H9 (cell line): ENCODE measurements around the gene DNAJC25. TPM values are rescaled to one million over a fixed set of nuclear protein-coding genes. Genes with fewer than 3 reads are reported as not detected.

ENCODE experiments used
- DNase-seq: peaks from one replicate; pipeline ENCODE4 v3.0.0-alpha.2; 2017
- H2AFZ ChIP-seq: one replicate; pipeline ENCODE4 v1.6.1; 2013; ENCODE audit warnings: mild to moderate bottlenecking, low read length, control low read depth, moderate library complexity
- H2AK5ac ChIP-seq: 2 replicates; pipeline ENCODE4 v1.6.1; 2013; ENCODE audit warnings: low read length, control low read depth, mixed read lengths; ENCODE audit not compliant: insufficient read length
- H2BK120ac ChIP-seq: one replicate; pipeline ENCODE4 v1.6.1; 2013; ENCODE audit warnings: low read depth, mild to moderate bottlenecking, low read length, control low read depth, inconsistent platforms; ENCODE audit not compliant: poor library complexity, severe bottlenecking
- H2BK12ac ChIP-seq: 2 replicates; pipeline ENCODE4 v1.6.1; 2013; ENCODE audit warnings: low read length, control low read depth, mixed read lengths, low read depth; ENCODE audit not compliant: insufficient read length
- H2BK15ac ChIP-seq: 2 replicates; pipeline ENCODE4 v1.6.1; 2013; ENCODE audit warnings: low read depth, low read length, control low read depth
- H2BK20ac ChIP-seq: one replicate; pipeline ENCODE4 v1.6.1; 2013; ENCODE audit warnings: low read depth, mild to moderate bottlenecking, low read length, control low read depth, inconsistent platforms; ENCODE audit not compliant: poor library complexity, severe bottlenecking
- H2BK5ac ChIP-seq: 2 replicates; pipeline ENCODE4 v1.6.1; 2013; ENCODE audit warnings: low read length, control low read depth, mixed read lengths; ENCODE audit not compliant: insufficient read length
- H3K14ac ChIP-seq: 2 replicates; pipeline ENCODE4 v1.6.1; 2013; ENCODE audit warnings: low read length, control low read depth; ENCODE audit not compliant: insufficient read depth
- H3K18ac ChIP-seq: 2 replicates; pipeline ENCODE4 v1.6.1; 2013; ENCODE audit warnings: low read depth, mild to moderate bottlenecking, mixed read lengths, low read length, control low read depth; ENCODE audit not compliant: insufficient read length
- H3K23ac ChIP-seq: 2 replicates; pipeline ENCODE4 v1.6.1; 2013; ENCODE audit warnings: low read length, control low read depth, mixed read lengths, low read depth; ENCODE audit not compliant: insufficient read length
- H3K23me2 ChIP-seq: 2 replicates; pipeline ENCODE4 v1.6.1; 2013; ENCODE audit warnings: low read depth, mild to moderate bottlenecking, mixed read lengths, low read length, control low read depth; ENCODE audit not compliant: insufficient read length, poor library complexity, severe bottlenecking
- H3K27ac ChIP-seq: 2 replicates; pipeline ENCODE4 v1.5.1; 2013; ENCODE audit warnings: low read length, control low read depth, mixed read lengths, low read depth; ENCODE audit not compliant: insufficient read length
- H3K27me3 ChIP-seq: 2 replicates; pipeline ENCODE4 v1.6.1; 2013; ENCODE audit warnings: low read length, control low read depth, inconsistent platforms; ENCODE audit not compliant: insufficient read depth
- H3K4ac ChIP-seq: 2 replicates; pipeline ENCODE4 v1.6.1; 2013; ENCODE audit warnings: low read depth, mild to moderate bottlenecking, control low read depth, inconsistent platforms, low read length, moderate library complexity
- H3K4me1 ChIP-seq: 2 replicates; pipeline ENCODE4 v1.6.1; 2013; ENCODE audit warnings: low read length, control low read depth, inconsistent platforms; ENCODE audit not compliant: insufficient read depth
- H3K4me2 ChIP-seq: 2 replicates; pipeline ENCODE4 v1.6.1; 2013; ENCODE audit warnings: low read length, control low read depth, mixed read lengths; ENCODE audit not compliant: insufficient read length, insufficient read depth
- H3K56ac ChIP-seq: 2 replicates; pipeline ENCODE4 v1.6.1; 2013; ENCODE audit warnings: low read depth, mild to moderate bottlenecking, mixed read lengths, low read length, control low read depth; ENCODE audit not compliant: insufficient read length
- H3K79me1 ChIP-seq: 2 replicates; pipeline ENCODE4 v1.6.1; 2013; ENCODE audit warnings: low read depth, mild to moderate bottlenecking, moderate library complexity, low read length, control low read depth, inconsistent platforms; ENCODE audit not compliant: insufficient read depth, poor library complexity, severe bottlenecking
- H3K79me2 ChIP-seq: 2 replicates; pipeline ENCODE4 v1.6.1; 2013; ENCODE audit warnings: low read length, control low read depth, inconsistent platforms; ENCODE audit not compliant: insufficient read depth
- H3K9ac ChIP-seq: 2 replicates; pipeline ENCODE4 v1.6.1; 2013; ENCODE audit warnings: low read length, control low read depth, mixed read lengths; ENCODE audit not compliant: insufficient read length; ENCODE audit errors: extremely low read depth
- H3K9me3 ChIP-seq: one replicate; pipeline ENCODE4 v1.6.1; 2013; ENCODE audit warnings: low read depth, low read length, inconsistent platforms; ENCODE audit not compliant: control insufficient read depth
- H3T11ph ChIP-seq: one replicate; pipeline ENCODE4 v1.6.1; 2013; ENCODE audit warnings: mild to moderate bottlenecking, low read length, control low read depth, inconsistent platforms
- H4K20me1 ChIP-seq: one replicate; pipeline ENCODE4 v1.6.1; 2013; ENCODE audit not compliant: control insufficient read depth, insufficient read length, insufficient read depth
- H4K5ac ChIP-seq: 2 replicates; pipeline ENCODE4 v1.6.1; 2013; ENCODE audit warnings: low read depth, mild to moderate bottlenecking, mixed read lengths, low read length, control low read depth; ENCODE audit not compliant: insufficient read length
- H4K8ac ChIP-seq: replicated peaks from 2 replicates; pipeline ENCODE4 v1.6.1; 2013; ENCODE audit warnings: low read length, control low read depth, mixed read lengths, low read depth; ENCODE audit not compliant: insufficient read length
- H4K91ac ChIP-seq: 2 replicates; pipeline ENCODE4 v1.6.1; 2013; ENCODE audit warnings: low read depth, mild to moderate bottlenecking, moderate library complexity, mixed read lengths, low read length, control low read depth; ENCODE audit not compliant: insufficient read length
- H3K27ac Mint-ChIP-seq, 3 experiments: 2 replicates in 2 of 3; 3 replicates in 1 of 3; pipeline ENCODE4 v1.8.0; 2020 to 2021; ENCODE audit warnings: mixed read lengths in 3 of 3, mild to moderate bottlenecking in 1 of 3, moderate library complexity in 1 of 3
- H3K27me3 Mint-ChIP-seq: 2 replicates; pipeline ENCODE4 v1.8.0; 2021; ENCODE audit warnings: low read depth, mild to moderate bottlenecking, moderate library complexity, mixed read lengths
- H3K36me3 Mint-ChIP-seq, 3 experiments: 2 replicates in 2 of 3; 3 replicates in 1 of 3; pipeline ENCODE4 v1.8.0; 2020 to 2021; ENCODE audit warnings: low read depth in 3 of 3, mixed read lengths in 3 of 3; ENCODE audit not compliant: insufficient read depth in 1 of 3
- H3K4me1 Mint-ChIP-seq, 2 experiments: 2 replicates each; pipeline ENCODE4 v1.8.0; 2020; ENCODE audit warnings: mixed read lengths in 2 of 2
- H3K4me3 Mint-ChIP-seq, 2 experiments: 2 replicates in 1 of 2; 3 replicates in 1 of 2; pipeline ENCODE4 v1.8.0; 2020 to 2021; ENCODE audit warnings: mild to moderate bottlenecking in 2 of 2, mixed read lengths in 2 of 2, moderate library complexity in 1 of 2
- H3K9me3 Mint-ChIP-seq, 2 experiments: 2 replicates in 1 of 2; 3 replicates in 1 of 2; pipeline ENCODE4 v1.8.0; 2020; ENCODE audit warnings: mild to moderate bottlenecking in 2 of 2, mixed read lengths in 2 of 2, moderate library complexity in 1 of 2
- WGBS: extraction: QIAGEN DNeasy Blood & Tissue Kit; methylation state at CpG from one replicate; pipeline ENCODE4 v1.1.7; 2013; ENCODE audit warnings: missing lambda C conversion rate, low lambda C conversion rate, mixed read lengths; ENCODE audit not compliant: insufficient read length; ENCODE audit errors: extremely low coverage; 5-methylcytosine and 5-hydroxymethylcytosine counted together
- total RNA-seq: library from RNA; stranded (reverse); gene quantifications from 2 replicates; pipeline ENCODE4 v1.2.1, GENCODE V29; 2021
- TF ChIP-seq, protein P1 (sequence below): fragments of 200-600 bp; sonication (generic); conservative IDR thresholded peaks from 3 replicates; pipeline ENCODE4 v1.8.0; 2021; ENCODE audit warnings: antibody characterized with exemption, mild to moderate bottlenecking

The DNAJC25 gene
- total RNA-seq, 1 experiment from 2014 or later: 7.6 TPM

DNA sequence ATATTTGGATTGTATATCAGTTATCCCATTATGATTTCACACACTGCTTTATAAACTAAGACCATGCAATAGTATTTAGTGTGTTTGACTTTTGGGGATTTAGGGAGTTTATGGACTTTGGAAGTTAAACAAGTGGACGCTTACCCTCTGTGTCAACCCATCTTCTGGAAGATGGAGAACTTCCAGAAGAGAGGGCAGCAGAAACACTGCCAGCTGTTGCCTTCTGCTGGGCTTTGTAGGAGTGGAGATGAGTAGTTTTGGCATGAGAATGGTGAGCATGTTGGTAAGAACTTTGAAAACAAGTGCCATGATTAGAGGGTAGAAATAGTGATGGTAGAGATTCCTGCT is 2.2 kb downstream of the DNAJC25 start:
- no peak overlapping the region for H3K27ac Mint-ChIP-seq
- Histone ChIP-seq H2BK5ac (no peak overlapping the region), H3K23me2 (peaks cover 5% of the 10 kb centered on the region), H4K91ac (no peak overlapping the region), H4K8ac (no peak overlapping the region), H3K23ac (no peak overlapping the region), H2BK12ac (no peak overlapping the region), H3K14ac (no peak overlapping the region), H3K9ac (no peak overlapping the region), H3K18ac (no peak overlapping the region), H3K9me3 (no peaks in the 10 kb centered on the region), H4K20me1 (no peaks in the 10 kb centered on the region), H3T11ph (no peak overlapping the region), H2BK15ac (no peak overlapping the region), H3K56ac (no peak overlapping the region), H3K4ac (no peak overlapping the region), H4K5ac (no peak overlapping the region), H3K4me1 (no peaks in the 10 kb centered on the region; the same call in 1 of the 2 replicates), H3K27ac (no peak overlapping the region), H2AFZ (no peak overlapping the region), H3K4me2 (no peak overlapping the region), H3K27me3 (no peaks in the 10 kb centered on the region), H3K79me1 (peaks cover 2% of the 10 kb centered on the region), H2BK20ac (no peak overlapping the region), H2BK120ac (no peak overlapping the region), H2AK5ac (no peak overlapping the region), H3K79me2 (peaks cover 38% of the 10 kb centered on the region)
- no peaks in the 10 kb centered on the region; a peak in 1 of 5 replicates for H3K9me3 Mint-ChIP-seq
- H3K36me3 Mint-ChIP-seq: peaks cover 0 to 6% (median 4%) of the 10 kb centered on the region in 3 experiments; a peak in 4 of 7 replicates
- WGBS: no CpG with 5 or more reads among the region's 1 CpG
- TF ChIP-seq, protein P1, sequence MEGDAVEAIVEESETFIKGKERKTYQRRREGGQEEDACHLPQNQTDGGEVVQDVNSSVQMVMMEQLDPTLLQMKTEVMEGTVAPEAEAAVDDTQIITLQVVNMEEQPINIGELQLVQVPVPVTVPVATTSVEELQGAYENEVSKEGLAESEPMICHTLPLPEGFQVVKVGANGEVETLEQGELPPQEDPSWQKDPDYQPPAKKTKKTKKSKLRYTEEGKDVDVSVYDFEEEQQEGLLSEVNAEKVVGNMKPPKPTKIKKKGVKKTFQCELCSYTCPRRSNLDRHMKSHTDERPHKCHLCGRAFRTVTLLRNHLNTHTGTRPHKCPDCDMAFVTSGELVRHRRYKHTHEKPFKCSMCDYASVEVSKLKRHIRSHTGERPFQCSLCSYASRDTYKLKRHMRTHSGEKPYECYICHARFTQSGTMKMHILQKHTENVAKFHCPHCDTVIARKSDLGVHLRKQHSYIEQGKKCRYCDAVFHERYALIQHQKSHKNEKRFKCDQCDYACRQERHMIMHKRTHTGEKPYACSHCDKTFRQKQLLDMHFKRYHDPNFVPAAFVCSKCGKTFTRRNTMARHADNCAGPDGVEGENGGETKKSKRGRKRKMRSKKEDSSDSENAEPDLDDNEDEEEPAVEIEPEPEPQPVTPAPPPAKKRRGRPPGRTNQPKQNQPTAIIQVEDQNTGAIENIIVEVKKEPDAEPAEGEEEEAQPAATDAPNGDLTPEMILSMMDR: no peak
- peaks cover 17 to 23% of the 10 kb centered on the region in 2 experiments for H3K4me1 Mint-ChIP-seq
- DNase-seq: no peak
- peak overlapping the region; percentile 95; a peak in 3 of 5 replicates for H3K4me3 Mint-ChIP-seq
- no peaks in the 10 kb centered on the region for H3K27me3 Mint-ChIP-seq
